H9 (cell line): Measurements from ENCODE around the gene WHRN. TPM values are rescaled to one million over a fixed set of nuclear protein-coding genes. Genes with fewer than 3 reads are reported as not detected.

ENCODE experiments used
- DNase-seq: peaks from one replicate; pipeline ENCODE4 v3.0.0-alpha.2; 2017
- H2AFZ ChIP-seq: one replicate; pipeline ENCODE4 v1.6.1; 2013; ENCODE audit warnings: mild to moderate bottlenecking, low read length, control low read depth, moderate library complexity
- H2AK5ac ChIP-seq: 2 replicates; pipeline ENCODE4 v1.6.1; 2013; ENCODE audit warnings: low read length, control low read depth, mixed read lengths; ENCODE audit not compliant: insufficient read length
- H2BK120ac ChIP-seq: one replicate; pipeline ENCODE4 v1.6.1; 2013; ENCODE audit warnings: low read depth, mild to moderate bottlenecking, low read length, control low read depth, inconsistent platforms; ENCODE audit not compliant: poor library complexity, severe bottlenecking
- H2BK12ac ChIP-seq: 2 replicates; pipeline ENCODE4 v1.6.1; 2013; ENCODE audit warnings: low read length, control low read depth, mixed read lengths, low read depth; ENCODE audit not compliant: insufficient read length
- H2BK15ac ChIP-seq: 2 replicates; pipeline ENCODE4 v1.6.1; 2013; ENCODE audit warnings: low read depth, low read length, control low read depth
- H2BK20ac ChIP-seq: one replicate; pipeline ENCODE4 v1.6.1; 2013; ENCODE audit warnings: low read depth, mild to moderate bottlenecking, low read length, control low read depth, inconsistent platforms; ENCODE audit not compliant: poor library complexity, severe bottlenecking
- H2BK5ac ChIP-seq: 2 replicates; pipeline ENCODE4 v1.6.1; 2013; ENCODE audit warnings: low read length, control low read depth, mixed read lengths; ENCODE audit not compliant: insufficient read length
- H3K14ac ChIP-seq: 2 replicates; pipeline ENCODE4 v1.6.1; 2013; ENCODE audit warnings: low read length, control low read depth; ENCODE audit not compliant: insufficient read depth
- H3K18ac ChIP-seq: 2 replicates; pipeline ENCODE4 v1.6.1; 2013; ENCODE audit warnings: low read depth, mild to moderate bottlenecking, mixed read lengths, low read length, control low read depth; ENCODE audit not compliant: insufficient read length
- H3K23ac ChIP-seq: 2 replicates; pipeline ENCODE4 v1.6.1; 2013; ENCODE audit warnings: low read length, control low read depth, mixed read lengths, low read depth; ENCODE audit not compliant: insufficient read length
- H3K23me2 ChIP-seq: 2 replicates; pipeline ENCODE4 v1.6.1; 2013; ENCODE audit warnings: low read depth, mild to moderate bottlenecking, mixed read lengths, low read length, control low read depth; ENCODE audit not compliant: insufficient read length, poor library complexity, severe bottlenecking
- H3K27ac ChIP-seq: 2 replicates; pipeline ENCODE4 v1.5.1; 2013; ENCODE audit warnings: low read length, control low read depth, mixed read lengths, low read depth; ENCODE audit not compliant: insufficient read length
- H3K27me3 ChIP-seq: 2 replicates; pipeline ENCODE4 v1.6.1; 2013; ENCODE audit warnings: low read length, control low read depth, inconsistent platforms; ENCODE audit not compliant: insufficient read depth
- H3K4ac ChIP-seq: 2 replicates; pipeline ENCODE4 v1.6.1; 2013; ENCODE audit warnings: low read depth, mild to moderate bottlenecking, control low read depth, inconsistent platforms, low read length, moderate library complexity
- H3K4me1 ChIP-seq: 2 replicates; pipeline ENCODE4 v1.6.1; 2013; ENCODE audit warnings: low read length, control low read depth, inconsistent platforms; ENCODE audit not compliant: insufficient read depth
- H3K4me2 ChIP-seq: 2 replicates; pipeline ENCODE4 v1.6.1; 2013; ENCODE audit warnings: low read length, control low read depth, mixed read lengths; ENCODE audit not compliant: insufficient read length, insufficient read depth
- H3K56ac ChIP-seq: 2 replicates; pipeline ENCODE4 v1.6.1; 2013; ENCODE audit warnings: low read depth, mild to moderate bottlenecking, mixed read lengths, low read length, control low read depth; ENCODE audit not compliant: insufficient read length
- H3K79me1 ChIP-seq: 2 replicates; pipeline ENCODE4 v1.6.1; 2013; ENCODE audit warnings: low read depth, mild to moderate bottlenecking, moderate library complexity, low read length, control low read depth, inconsistent platforms; ENCODE audit not compliant: insufficient read depth, poor library complexity, severe bottlenecking
- H3K79me2 ChIP-seq: 2 replicates; pipeline ENCODE4 v1.6.1; 2013; ENCODE audit warnings: low read length, control low read depth, inconsistent platforms; ENCODE audit not compliant: insufficient read depth
- H3K9ac ChIP-seq: 2 replicates; pipeline ENCODE4 v1.6.1; 2013; ENCODE audit warnings: low read length, control low read depth, mixed read lengths; ENCODE audit not compliant: insufficient read length; ENCODE audit errors: extremely low read depth
- H3K9me3 ChIP-seq: one replicate; pipeline ENCODE4 v1.6.1; 2013; ENCODE audit warnings: low read depth, low read length, inconsistent platforms; ENCODE audit not compliant: control insufficient read depth
- H3T11ph ChIP-seq: one replicate; pipeline ENCODE4 v1.6.1; 2013; ENCODE audit warnings: mild to moderate bottlenecking, low read length, control low read depth, inconsistent platforms
- H4K20me1 ChIP-seq: one replicate; pipeline ENCODE4 v1.6.1; 2013; ENCODE audit not compliant: control insufficient read depth, insufficient read length, insufficient read depth
- H4K5ac ChIP-seq: 2 replicates; pipeline ENCODE4 v1.6.1; 2013; ENCODE audit warnings: low read depth, mild to moderate bottlenecking, mixed read lengths, low read length, control low read depth; ENCODE audit not compliant: insufficient read length
- H4K8ac ChIP-seq: replicated peaks from 2 replicates; pipeline ENCODE4 v1.6.1; 2013; ENCODE audit warnings: low read length, control low read depth, mixed read lengths, low read depth; ENCODE audit not compliant: insufficient read length
- H4K91ac ChIP-seq: 2 replicates; pipeline ENCODE4 v1.6.1; 2013; ENCODE audit warnings: low read depth, mild to moderate bottlenecking, moderate library complexity, mixed read lengths, low read length, control low read depth; ENCODE audit not compliant: insufficient read length
- H3K27ac Mint-ChIP-seq, 3 experiments: 2 replicates in 2 of 3; 3 replicates in 1 of 3; pipeline ENCODE4 v1.8.0; 2020 to 2021; ENCODE audit warnings: mixed read lengths in 3 of 3, mild to moderate bottlenecking in 1 of 3, moderate library complexity in 1 of 3
- H3K27me3 Mint-ChIP-seq: 2 replicates; pipeline ENCODE4 v1.8.0; 2021; ENCODE audit warnings: low read depth, mild to moderate bottlenecking, moderate library complexity, mixed read lengths
- H3K36me3 Mint-ChIP-seq, 3 experiments: 2 replicates in 2 of 3; 3 replicates in 1 of 3; pipeline ENCODE4 v1.8.0; 2020 to 2021; ENCODE audit warnings: low read depth in 3 of 3, mixed read lengths in 3 of 3; ENCODE audit not compliant: insufficient read depth in 1 of 3
- H3K4me1 Mint-ChIP-seq, 2 experiments: 2 replicates each; pipeline ENCODE4 v1.8.0; 2020; ENCODE audit warnings: mixed read lengths in 2 of 2
- H3K4me3 Mint-ChIP-seq, 2 experiments: 2 replicates in 1 of 2; 3 replicates in 1 of 2; pipeline ENCODE4 v1.8.0; 2020 to 2021; ENCODE audit warnings: mild to moderate bottlenecking in 2 of 2, mixed read lengths in 2 of 2, moderate library complexity in 1 of 2
- H3K9me3 Mint-ChIP-seq, 2 experiments: 2 replicates in 1 of 2; 3 replicates in 1 of 2; pipeline ENCODE4 v1.8.0; 2020; ENCODE audit warnings: mild to moderate bottlenecking in 2 of 2, mixed read lengths in 2 of 2, moderate library complexity in 1 of 2
- WGBS: extraction: QIAGEN DNeasy Blood & Tissue Kit; methylation state at CpG from one replicate; pipeline ENCODE4 v1.1.7; 2013; ENCODE audit warnings: missing lambda C conversion rate, low lambda C conversion rate, mixed read lengths; ENCODE audit not compliant: insufficient read length; ENCODE audit errors: extremely low coverage; 5-methylcytosine and 5-hydroxymethylcytosine counted together
- total RNA-seq: library from RNA; stranded (reverse); gene quantifications from 2 replicates; pipeline ENCODE4 v1.2.1, GENCODE V29; 2021
- TF ChIP-seq, protein P1 (sequence below): fragments of 200-600 bp; sonication (generic); conservative IDR thresholded peaks from 3 replicates; pipeline ENCODE4 v1.8.0; 2021; ENCODE audit warnings: antibody characterized with exemption, mild to moderate bottlenecking

Gene WHRN
- total RNA-seq, 1 experiment from 2014 or later: 2.2 TPM

- Histone ChIP-seq H4K20me1 (no peaks in the 10 kb centered on the region), H3T11ph (no peak overlapping the region), H2BK120ac (no peak overlapping the region), H3K27ac (no peak overlapping the region), H3K4me1 (peaks cover 5% of the 10 kb centered on the region; the same call in 1 of the 2 replicates), H2BK15ac (no peak overlapping the region), H3K4me2 (no peak overlapping the region), H3K23me2 (no peaks in the 10 kb centered on the region), H2BK20ac (no peak overlapping the region), H2AFZ (no peak overlapping the region), H2BK5ac (no peak overlapping the region), H3K9me3 (no peaks in the 10 kb centered on the region), H2AK5ac (no peak overlapping the region), H3K56ac (no peak overlapping the region), H2BK12ac (no peak overlapping the region), H3K4ac (no peak overlapping the region), H3K18ac (no peak overlapping the region), H3K79me2 (no peaks in the 10 kb centered on the region), H3K14ac (no peak overlapping the region), H4K5ac (no peak overlapping the region), H3K23ac (no peak overlapping the region), H3K9ac (no peak overlapping the region), H3K79me1 (no peaks in the 10 kb centered on the region), H4K8ac (no peak overlapping the region), H4K91ac (no peak overlapping the region), H3K27me3 (no peaks in the 10 kb centered on the region)
- DNase-seq: no peak
- no CpG with 5 or more reads among the region's 11 CpGs for WGBS
- Mint-ChIP-seq H3K4me3 (no peak overlapping the region), H3K4me1 (peaks cover 34 to 56% of the 10 kb centered on the region in 2 experiments), H3K9me3 (no peaks in the 10 kb centered on the region), H3K36me3 (peaks cover 0 to 1% (median 0%) of the 10 kb centered on the region in 3 experiments; a peak in 1 of 7 replicates), H3K27me3 (peaks cover 4% of the 10 kb centered on the region; the same call in 1 of the 2 replicates), H3K27ac (no peak overlapping the region)
- TF ChIP-seq, protein P1, sequence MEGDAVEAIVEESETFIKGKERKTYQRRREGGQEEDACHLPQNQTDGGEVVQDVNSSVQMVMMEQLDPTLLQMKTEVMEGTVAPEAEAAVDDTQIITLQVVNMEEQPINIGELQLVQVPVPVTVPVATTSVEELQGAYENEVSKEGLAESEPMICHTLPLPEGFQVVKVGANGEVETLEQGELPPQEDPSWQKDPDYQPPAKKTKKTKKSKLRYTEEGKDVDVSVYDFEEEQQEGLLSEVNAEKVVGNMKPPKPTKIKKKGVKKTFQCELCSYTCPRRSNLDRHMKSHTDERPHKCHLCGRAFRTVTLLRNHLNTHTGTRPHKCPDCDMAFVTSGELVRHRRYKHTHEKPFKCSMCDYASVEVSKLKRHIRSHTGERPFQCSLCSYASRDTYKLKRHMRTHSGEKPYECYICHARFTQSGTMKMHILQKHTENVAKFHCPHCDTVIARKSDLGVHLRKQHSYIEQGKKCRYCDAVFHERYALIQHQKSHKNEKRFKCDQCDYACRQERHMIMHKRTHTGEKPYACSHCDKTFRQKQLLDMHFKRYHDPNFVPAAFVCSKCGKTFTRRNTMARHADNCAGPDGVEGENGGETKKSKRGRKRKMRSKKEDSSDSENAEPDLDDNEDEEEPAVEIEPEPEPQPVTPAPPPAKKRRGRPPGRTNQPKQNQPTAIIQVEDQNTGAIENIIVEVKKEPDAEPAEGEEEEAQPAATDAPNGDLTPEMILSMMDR: no peak
Observed at GRCh38 chr9:114409103-114409780, 96.0 kb downstream of the WHRN start.
